GM13976 (cell line): Measurements from ENCODE around the gene CLCF1.

Source experiments
- DNase-seq: peaks from one replicate; pipeline ENCODE4 v3.0.0; 2012; ENCODE audit warnings: low spot score
- CTCF ChIP-seq: IDR thresholded peaks from 2 replicates; pipeline ENCODE4 v1.5.1; 2012; ENCODE audit warnings: borderline replicate concordance, mild to moderate bottlenecking; ENCODE audit not compliant: insufficient read depth; ENCODE audit errors: extremely low read depth, missing control alignments, control extremely low read depth
- in situ Hi-C: fragments of 300-500 bp; cut with MboI; formaldehyde crosslinking; loops from one replicate; pipeline ENCODE4 v1.12.0; 2022; ENCODE audit warnings: low sequenced_read_pairs, mixed read lengths, inconsistent platforms; ENCODE audit not compliant: unreplicated experiment

Gene CLCF1

GRCh38 chr11:67317205-67317887 is 56.1 kb downstream of the CLCF1 start:
- in situ Hi-C loops: no loop called here
- DNase-seq: peak; percentile 100
- peak; percentile 96 for TF ChIP-seq CTCF

GRCh38 chr11:67316882-67317204 is 56.6 kb downstream of the CLCF1 start:
- TF ChIP-seq CTCF: no peak
- no peak for DNase-seq
- in situ Hi-C loops: no loop called here

- no peak for DNase-seq
- in situ Hi-C loops: no loop called here
- TF ChIP-seq CTCF: no peak
Measured at GRCh38 chr11:67315325-67315909, 58.0 kb downstream of the CLCF1 start.

GRCh38 chr11:67314218-67314617 is 59.2 kb downstream of the CLCF1 start:
- in situ Hi-C loops: loop anchor here (5.0 kb wide), 1 partner anchor 52 kb away; no protein-coding TSS in a partner anchor
- DNase-seq: no peak
- TF ChIP-seq CTCF: no peak
